Prostate gland (tissue), 2 donors: ENCODE results near the gene KLHL35. TPM values are rescaled to one million over a fixed set of nuclear protein-coding genes. Genes with fewer than 3 reads are reported as not detected.

Experiments
- DNase-seq: peaks from one replicate; pipeline ENCODE4 v3.0.0-alpha.2; 2019; ENCODE audit warnings: low spot score
- H3K27ac ChIP-seq, 2 donors: fragments of 200-600 bp; sonication (generic); 2 replicates each; pipeline ENCODE4 v1.5.1; 2017 to 2019
- H3K27me3 ChIP-seq: fragments of 200-600 bp; sonication (generic); replicated peaks from 2 replicates; pipeline ENCODE4 v1.5.1; 2019; ENCODE audit not compliant: insufficient read depth
- H3K36me3 ChIP-seq, 2 donors: fragments of 200-600 bp; sonication (generic); 1 replicate in 1 of 2; 2 replicates in 1 of 2; pipeline versions ENCODE4 v1.5.1 to v1.8.1; 2017 to 2019
- H3K4me1 ChIP-seq: fragments of 200-600 bp; sonication (generic); replicated peaks from 2 replicates; pipeline ENCODE4 v1.5.1; 2019
- H3K4me3 ChIP-seq, 2 donors: fragments of 200-600 bp; sonication (generic); 2 replicates each; pipeline ENCODE4 v1.5.1; 2017 to 2019
- H3K9me3 ChIP-seq: fragments of 200-600 bp; sonication (generic); 2 replicates; pipeline ENCODE4 v1.5.1; 2017
- CTCF ChIP-seq, 4 experiments: fragments of 200-600 bp in 2 of 4; fragments of 450-650 bp in 2 of 4; sonication (generic) in 2 of 4; IDR thresholded peaks; 1 replicate in 3 of 4; 2 replicates in 1 of 4; pipeline ENCODE4 v1.5.1; 2016 to 2019; ENCODE audit warnings: antibody characterized with exemption in 4 of 4, mild to moderate bottlenecking in 2 of 4, moderate library complexity in 2 of 4
- POLR2A ChIP-seq: fragments of 450-650 bp; IDR thresholded peaks from one replicate; pipeline ENCODE4 v1.6.1; 2016; ENCODE audit warnings: antibody characterized with exemption, mild to moderate bottlenecking
- POLR2AphosphoS5 ChIP-seq: sonication (generic); formaldehyde crosslinking; IDR thresholded peaks from one replicate; pipeline ENCODE4 v1.6.1; 2017; ENCODE audit warnings: antibody characterized with exemption
- WGBS: methylation state at CpG from one replicate; pipeline ENCODE4 v1.1.5; 2018; 5-methylcytosine and 5-hydroxymethylcytosine counted together
- intact Hi-C: fragments of 100-400 bp; cut with DNase I; formaldehyde crosslinking; loops from one replicate; pipeline ENCODE4 v1.14.2; 2022
- total RNA-seq, 2 donors: library from RNA; depleted of rRNA; stranded (reverse); fragments of >200 nt; gene quantifications; one replicate each; pipeline ENCODE4 v1.1.0, GENCODE V29; 2016

The KLHL35 gene
- total RNA-seq, 2 donors from 2014 or later = 0.46 to 28.4 TPM

- H3K9me3 ChIP-seq = no peaks in the 10 kb centered on the region
- intact Hi-C loops = loop anchor here (1.0 to 2.0 kb wide), 2 partner anchors 37 to 87 kb away; no protein-coding TSS in a partner anchor
- H3K4me3 ChIP-seq = no peak overlapping the region
- no peaks in the 10 kb centered on the region for H3K4me1 ChIP-seq
- TF ChIP-seq CTCF (IDR thresholded peaks at IDR 0.05) (peak; percentile 95 to 98 (median 96)), POLR2A (no peak)
- no peaks in the 10 kb centered on the region for H3K36me3 ChIP-seq
- no peaks in the 10 kb centered on the region for H3K27me3 ChIP-seq
- H3K27ac ChIP-seq = no peak overlapping the region
- 6% methylated on average over 6 of the region's 6 CpGs for WGBS
- peak; percentile 64 for DNase-seq
These were observed 12.4 kb upstream of the KLHL35 start for GRCh38 chr11:75445315-75445953.

- 81% methylated on average over 12 of the region's 12 CpGs for WGBS
- H3K27me3 ChIP-seq = no peaks in the 10 kb centered on the region
- H3K27ac ChIP-seq = no peak overlapping the region
- H3K4me3 ChIP-seq = no peak overlapping the region
- intact Hi-C loops = no loop called here
- no peaks in the 10 kb centered on the region for H3K9me3 ChIP-seq
- TF ChIP-seq POLR2A (no peak), POLR2AphosphoS5 (no peak), CTCF (IDR thresholded peaks at IDR 0.05) (no peak)
- no peaks in the 10 kb centered on the region for H3K4me1 ChIP-seq
- DNase-seq = no peak
- H3K36me3 ChIP-seq = no peaks in the 10 kb centered on the region
These were observed 10.0 kb upstream of the KLHL35 start for GRCh38 chr11:75443043-75443442.

DNA sequence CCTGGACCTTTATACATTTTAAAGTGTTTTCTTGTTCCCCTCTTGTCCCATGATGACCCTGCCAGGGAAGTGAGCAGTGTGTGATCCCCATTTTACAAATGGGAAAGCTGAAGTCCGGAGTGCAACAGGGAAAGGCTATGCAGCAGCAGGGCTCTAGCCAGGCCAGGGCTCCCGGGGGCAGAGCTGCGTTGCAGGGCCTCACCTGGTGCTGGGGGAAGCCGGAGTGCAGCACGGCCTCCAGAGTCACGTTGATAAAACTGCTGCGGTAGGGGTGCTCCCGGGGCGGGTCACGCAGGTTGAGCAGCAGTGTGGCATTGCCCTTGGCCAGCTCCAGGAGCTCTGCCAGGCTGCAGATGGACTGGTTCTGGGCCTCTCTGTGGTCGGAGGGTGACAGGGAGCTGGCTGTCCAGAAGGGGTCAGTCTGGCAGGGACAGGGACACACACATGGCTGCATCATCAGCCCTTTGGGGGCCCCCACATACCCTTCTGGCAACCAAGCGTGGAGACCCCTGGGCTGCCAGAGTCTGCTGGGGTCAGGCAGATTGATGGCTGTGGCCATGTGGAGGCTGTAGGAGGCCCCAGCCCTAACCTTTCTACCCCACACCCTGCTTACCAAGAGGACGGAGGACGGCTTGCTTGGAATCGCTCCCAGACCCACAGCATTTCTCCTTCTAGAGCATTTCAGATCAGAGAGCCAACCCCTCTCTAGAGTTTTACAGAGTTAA is 9.3 kb upstream of the KLHL35 start:
- Histone ChIP-seq H3K9me3 (no peaks in the 10 kb centered on the region), H3K4me1 (no peaks in the 10 kb centered on the region), H3K36me3 (no peaks in the 10 kb centered on the region), H3K4me3 (no peak overlapping the region), H3K27me3 (no peaks in the 10 kb centered on the region), H3K27ac (no peak overlapping the region)
- DNase-seq = no peak
- no peak for TF ChIP-seq CTCF (IDR thresholded peaks at IDR 0.05)
- no peak for TF ChIP-seq POLR2A
- TF ChIP-seq POLR2AphosphoS5 = no peak
- intact Hi-C loops = no loop called here
- 81% methylated on average over 15 of the region's 15 CpGs for WGBS

DNA sequence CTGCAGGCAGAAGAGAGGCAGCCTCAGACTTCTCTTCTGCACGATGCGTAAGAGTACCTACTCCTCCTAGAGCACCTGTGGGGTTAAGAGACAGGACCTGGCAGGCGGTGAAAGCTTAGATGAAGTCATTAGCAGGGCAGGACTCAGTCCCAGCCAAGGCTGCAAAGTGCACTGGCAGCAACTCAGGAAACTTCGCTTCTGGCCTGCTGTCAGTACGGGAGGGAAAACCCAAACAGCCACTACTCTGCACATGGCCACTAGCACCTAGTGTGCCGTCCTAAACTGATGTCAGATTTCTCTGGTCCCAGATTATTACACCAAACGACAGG is 8.8 kb upstream of the KLHL35 start:
- intact Hi-C loops = no loop called here
- TF ChIP-seq POLR2AphosphoS5 (no peak), CTCF (IDR thresholded peaks at IDR 0.05) (no peak), POLR2A (no peak)
- no peaks in the 10 kb centered on the region for H3K36me3 ChIP-seq
- 29% methylated on average over 7 of the region's 7 CpGs for WGBS
- no peak overlapping the region for H3K27ac ChIP-seq
- H3K27me3 ChIP-seq = no peaks in the 10 kb centered on the region
- no peak overlapping the region for H3K4me3 ChIP-seq
- no peaks in the 10 kb centered on the region for H3K4me1 ChIP-seq
- H3K9me3 ChIP-seq = no peaks in the 10 kb centered on the region
- DNase-seq = peak; percentile 34
